ENCODE measurements around the gene CA11.

Gene CA11

GRCh38 chr19:48627865-48628314 lies 18.1 kb downstream of the CA11 start:
- no peak for DNase-seq

DNA sequence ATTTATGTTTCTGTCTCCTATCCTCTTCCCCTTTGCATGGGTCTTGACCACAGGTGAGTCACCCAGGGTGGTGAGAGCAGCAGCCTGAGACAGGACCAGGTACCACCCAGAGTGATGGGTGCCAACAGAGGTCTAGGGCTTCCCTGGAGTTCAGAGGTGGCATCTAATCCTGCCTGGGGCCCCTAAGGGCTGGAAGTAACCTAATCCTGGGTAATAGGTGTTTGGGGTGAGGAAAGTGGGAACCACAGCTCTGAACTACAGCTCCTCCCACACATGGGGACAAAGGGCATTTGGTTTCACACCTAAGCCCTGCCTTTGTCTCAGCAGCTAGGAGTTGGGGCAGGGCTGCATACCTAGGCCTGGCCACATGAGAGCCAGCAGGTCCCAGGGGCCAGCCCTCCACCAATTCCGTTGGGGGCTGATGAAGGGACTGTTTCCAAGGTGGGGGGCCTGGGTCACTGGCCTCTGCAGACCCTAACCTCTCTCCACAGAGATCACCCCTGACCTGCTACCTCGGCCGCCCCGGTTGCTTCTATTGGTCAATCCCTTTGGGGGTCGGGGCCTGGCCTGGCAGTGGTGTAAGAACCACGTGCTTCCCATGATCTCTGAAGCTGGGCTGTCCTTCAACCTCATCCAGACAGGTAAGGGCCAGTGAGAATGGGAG lies 18.7 kb downstream of the CA11 start:
- DNase-seq = no peak

GRCh38 chr19:48625891-48626327 lies 20.1 kb downstream of the CA11 start:
- DNase-seq = no peak

GRCh38 chr19:48624791-48625723 lies 20.9 kb downstream of the CA11 start:
- no peak for DNase-seq

DNA sequence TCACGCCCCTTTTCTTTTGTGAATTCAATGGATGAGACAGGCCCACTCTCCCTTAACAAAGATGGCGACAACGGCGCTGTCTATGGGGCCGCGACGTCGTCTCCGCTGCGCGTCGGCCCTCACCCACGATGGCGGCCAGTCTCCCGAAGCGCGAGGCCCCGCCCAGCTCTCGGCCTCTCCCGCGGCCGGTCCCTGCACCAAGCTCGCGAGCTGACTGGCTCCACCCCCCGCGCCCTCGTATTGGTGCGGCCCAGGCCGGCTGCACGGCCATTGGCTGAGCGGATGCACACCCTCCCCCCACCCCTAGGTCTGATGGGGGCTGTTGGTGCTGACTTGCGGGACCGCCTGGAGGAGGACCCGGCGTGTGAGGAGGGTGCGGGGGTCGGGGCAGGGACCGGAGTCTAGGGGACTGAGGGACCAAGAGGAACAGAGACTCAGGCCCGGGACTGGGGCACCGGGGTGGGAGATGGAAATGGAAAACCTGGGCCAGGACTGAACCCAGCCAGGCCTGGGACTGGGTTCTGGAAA lies 21.9 kb downstream of the CA11 start:
- peak; percentile 98 to 99 for DNase-seq

GRCh38 chr19:48623556-48624066 lies 22.4 kb downstream of the CA11 start:
- no peak for DNase-seq

DNA sequence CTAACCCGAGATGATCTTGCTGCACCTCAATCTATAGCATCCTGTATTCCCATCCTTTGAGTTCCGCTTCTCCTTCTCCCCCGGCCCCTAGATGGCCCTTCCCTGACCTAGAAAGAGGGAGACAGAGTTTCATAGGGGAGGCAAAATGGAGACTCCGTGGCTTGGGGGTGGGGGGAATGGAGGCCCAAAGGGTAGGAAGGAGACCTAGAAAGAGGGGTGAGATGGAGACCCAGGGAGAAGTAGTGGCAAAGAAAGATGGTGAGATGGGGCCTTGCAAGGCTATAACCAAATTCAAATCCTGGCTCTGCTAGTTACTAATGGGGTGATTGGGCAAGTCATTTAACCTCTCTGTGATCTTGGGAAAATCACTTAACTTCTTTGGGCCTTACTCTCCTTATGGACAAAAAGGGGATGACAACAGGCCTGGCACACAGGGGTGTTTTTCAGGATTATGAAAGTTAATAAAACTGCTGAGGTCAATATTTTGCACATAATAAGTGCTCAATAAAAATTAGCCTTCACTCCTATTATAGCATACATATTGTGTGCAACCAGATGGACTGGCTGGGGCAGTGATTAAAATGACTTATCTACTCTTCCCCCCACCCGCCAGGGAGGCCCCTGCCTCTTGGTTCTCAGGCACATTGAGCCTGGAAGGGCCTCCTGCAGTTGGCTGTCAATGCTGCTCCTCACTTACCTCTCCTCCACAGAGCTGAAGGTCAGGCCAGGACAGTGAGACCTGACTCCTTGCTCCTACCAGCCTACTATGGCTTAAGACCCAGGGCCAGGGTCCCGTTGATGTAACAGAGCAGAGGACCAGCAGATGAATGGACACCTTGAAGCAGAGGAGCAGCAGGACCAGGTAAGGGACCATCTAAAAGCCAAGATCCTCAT lies 26.0 kb downstream of the CA11 start:
- no peak for DNase-seq

DNA sequence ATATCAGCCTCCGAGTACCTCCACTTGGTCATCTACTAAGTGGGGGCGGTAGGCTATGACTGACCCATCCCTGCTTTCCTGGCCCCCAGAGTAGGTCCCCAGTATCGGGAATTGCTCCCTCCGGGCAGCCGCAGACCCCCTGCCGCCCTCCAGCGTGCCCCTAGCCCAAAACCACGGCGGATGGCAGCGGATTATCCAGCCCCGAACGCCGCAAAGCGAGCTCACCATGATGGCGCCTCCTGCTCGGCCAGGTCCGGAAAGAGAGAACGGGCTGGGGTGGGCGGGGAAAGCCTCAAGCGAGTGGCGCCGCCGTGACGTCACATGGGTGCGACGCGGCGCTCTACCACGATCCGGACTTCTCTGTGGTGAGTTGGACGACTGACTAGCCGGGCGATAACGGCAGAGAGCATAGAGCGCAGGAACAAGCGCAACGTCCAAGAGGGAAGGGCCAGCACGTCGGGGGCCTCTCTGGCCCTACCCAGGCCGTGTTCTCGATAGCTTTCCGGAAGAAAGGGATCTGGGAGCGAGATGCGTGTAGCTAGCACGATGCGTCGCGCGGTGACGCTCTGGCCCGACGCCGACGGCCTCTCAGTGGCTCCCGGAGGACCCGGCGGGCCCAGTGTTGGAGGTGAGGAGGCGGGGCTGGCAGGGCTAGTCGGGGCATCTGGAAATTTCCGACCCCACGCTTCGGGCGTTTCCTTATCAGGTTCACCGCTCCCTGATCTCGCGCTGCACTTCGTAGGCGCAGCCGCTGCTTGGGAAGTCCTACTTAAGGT lies 26.9 kb downstream of the CA11 start, which contains the start of the genes RPL18 and SPHK2:
Gene RPL18, minus strand, starts transcription at position 263 of the 776 bp plus-strand sequence. Its CDS starts 35 bp downstream, at position 228.
Gene SPHK2, plus strand, starts transcription at position 591 of the 776 bp plus-strand sequence. CDS start 1,009 bp downstream, outside the sequence.
- peak; percentile 98 to 100 for DNase-seq

DNA sequence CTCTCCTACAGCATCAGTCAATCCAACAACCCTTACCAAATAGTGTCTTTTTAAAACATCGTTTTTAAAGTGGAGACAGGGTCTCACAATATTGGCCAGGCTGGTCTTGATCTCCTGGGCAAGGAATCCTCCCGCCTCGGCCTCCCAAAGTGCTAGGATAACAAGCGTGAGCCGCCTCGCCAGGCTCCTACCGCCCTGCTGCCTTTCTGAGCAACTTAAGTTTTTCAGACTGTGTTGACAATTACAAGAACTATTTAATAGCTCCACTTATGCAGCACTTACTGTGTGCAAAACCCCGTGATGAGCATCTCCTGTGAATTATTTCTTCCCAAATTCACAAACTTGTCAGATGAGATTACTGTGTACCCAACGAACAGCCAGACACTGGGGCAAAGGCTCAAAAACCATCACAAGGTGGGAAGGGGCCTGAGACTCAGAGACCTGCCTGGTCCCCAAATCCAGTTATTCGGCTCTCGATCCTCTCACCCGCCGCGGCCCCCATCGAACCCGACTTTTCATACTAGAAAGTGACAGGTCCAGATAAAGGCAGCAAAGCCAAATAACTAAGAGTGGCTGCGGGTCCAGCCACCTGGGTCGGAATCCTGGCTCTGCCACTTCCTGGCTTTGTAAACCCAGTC lies 27.6 kb downstream of the CA11 start:
- no peak for DNase-seq

DNA sequence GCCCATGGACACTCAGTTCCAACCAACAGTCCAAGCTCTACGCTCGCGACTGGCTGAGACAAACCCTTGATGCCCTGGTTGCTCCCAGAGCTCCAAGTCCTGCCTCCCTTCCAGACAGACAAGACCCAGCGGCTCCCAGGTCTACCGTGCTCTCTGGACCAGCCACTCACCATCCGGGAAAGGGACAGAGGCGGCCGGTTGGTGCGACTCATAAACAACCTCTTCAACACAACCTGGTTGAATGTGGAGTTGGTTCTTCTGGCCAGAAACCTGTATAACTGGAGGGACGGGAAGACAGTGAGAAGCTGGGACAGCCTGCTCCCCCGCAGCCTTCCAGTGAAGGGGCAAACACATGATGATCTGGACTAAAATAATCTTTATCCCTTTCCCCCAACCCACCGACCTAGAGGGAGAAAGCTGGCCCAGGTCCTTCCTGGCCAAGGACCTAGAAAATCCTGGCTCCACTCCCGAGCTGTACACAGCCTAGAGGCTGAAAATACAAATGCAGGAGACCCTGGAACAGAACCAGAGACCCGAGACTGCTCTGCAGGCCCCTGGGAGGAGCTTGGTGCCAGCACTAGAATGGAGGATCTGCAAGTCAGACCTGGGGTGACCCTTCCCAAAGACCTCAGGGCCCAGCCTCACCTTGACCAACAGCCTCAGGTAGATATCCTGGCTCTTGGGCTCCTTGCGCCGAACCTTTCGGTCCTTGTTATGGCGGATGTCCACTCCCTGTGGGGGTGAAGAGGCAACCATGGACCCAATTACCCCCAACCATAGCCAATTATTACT lies 28.6 kb downstream of the CA11 start:
- no peak for DNase-seq

DNA sequence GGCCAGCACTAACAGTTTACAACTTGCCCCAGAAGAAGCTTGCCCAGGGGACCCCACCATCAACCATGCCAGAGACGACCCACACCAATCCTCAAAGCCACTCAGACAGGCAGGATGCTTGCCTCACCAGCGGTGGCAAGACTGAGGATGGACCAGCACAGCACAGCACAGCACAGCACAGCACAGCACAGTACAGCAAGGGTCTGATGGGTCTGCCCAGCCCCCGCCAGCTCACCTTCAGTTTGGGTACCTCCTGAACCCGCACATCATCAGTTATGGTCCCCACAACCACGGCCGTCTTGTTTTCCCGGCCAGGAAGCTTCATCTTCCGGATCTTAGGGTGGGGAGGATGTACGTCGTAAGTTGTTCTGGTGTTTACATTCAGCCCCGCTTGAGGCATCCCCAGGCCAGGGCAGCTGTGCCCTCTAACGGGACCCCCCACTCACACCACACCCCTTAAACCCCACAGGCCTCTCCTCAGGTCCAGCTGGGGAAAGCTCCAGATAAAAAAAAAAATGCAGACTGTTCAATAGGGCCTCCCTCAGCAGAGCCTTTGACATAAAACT lies 29.4 kb downstream of the CA11 start:
- no peak for DNase-seq

- no peak for DNase-seq
Measured at GRCh38 chr19:48616041-48616436, 29.9 kb downstream of the CA11 start.

DNA sequence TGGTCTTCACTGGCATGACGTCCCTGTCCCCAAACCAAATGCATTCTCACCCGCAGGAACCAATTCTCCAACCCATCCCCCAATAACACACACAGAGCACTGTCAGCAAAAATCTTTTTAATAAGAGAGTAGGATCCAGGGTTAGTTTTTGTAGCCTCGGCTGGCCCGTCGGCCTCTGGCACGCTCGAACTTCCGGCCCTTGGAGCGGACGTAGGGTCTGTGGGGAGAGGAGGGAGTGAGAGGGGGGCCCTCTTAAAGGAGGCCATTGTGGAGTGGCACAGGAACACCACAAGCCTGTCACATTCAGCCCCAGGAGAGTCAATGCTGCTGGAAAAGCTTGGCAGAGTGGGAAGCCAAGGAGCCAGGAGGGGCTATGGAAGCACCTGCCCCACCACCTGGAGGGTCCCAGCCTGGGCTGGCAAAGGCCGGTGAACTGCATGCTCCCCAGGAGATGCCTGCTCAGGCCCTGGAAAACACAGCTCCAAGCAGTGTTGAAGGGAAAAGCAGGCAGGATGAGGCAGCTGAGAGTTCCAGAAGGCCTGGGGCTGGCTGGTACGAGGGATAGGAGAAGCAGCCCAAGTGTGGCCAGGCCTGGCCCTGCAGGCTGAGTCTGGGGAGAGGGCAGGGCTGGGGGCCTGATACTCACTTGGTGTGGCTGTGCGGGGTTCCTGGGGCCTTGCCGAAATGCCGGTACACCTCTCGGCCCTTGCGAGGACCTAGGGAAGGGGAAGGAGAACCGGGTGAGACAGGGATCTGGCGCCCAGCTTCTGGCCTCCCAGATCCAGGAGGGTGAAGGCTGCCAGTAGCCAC lies 30.6 kb downstream of the CA11 start:
- DNase-seq = no peak

DNA sequence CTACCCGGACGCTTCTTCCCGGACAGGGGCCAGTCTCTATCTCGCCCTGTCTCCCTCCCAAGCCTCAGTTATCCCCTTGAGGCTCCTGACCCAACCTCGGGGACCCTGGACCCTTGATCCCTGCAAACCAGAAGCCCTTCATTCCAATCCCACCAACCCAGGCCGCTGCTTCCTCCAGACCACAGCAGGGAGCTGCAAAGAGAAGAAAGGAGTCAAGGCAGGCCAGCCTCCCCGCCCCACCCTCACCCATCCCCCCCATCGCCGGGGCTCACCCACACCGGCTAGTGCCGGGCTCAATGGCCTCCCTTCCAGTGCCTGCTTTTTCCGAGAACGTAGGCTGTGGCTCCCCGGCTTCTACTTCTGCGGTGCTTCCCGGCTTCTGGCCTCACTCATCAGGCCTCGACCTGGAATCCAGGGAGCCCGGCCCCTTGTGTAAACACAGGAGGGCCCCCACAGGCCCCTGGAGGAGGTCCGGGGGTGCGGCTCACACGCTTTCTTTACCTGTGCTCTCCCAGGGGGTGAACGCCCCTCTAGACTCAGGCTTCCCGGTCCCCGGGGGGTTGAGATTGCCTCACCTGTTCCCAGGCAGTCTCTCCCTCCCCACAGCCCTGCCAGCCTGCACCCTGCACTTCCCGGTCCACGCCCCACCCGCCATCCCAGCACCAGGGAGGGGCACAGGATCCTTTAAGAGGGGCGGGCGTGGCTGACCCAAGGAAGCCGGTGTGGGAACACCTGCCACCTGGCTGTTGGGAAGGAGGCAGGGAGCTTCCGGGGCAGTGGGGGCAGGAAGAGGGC lies 31.4 kb downstream of the CA11 start, which contains the start of gene FAM83E:
Gene FAM83E, minus strand, starts transcription at position 641 of the 795 bp plus-strand sequence. CDS start 1,704 bp downstream, outside the sequence.
- DNase-seq = no peak

- DNase-seq = no peak
Measured at GRCh38 chr19:48613852-48614435, 32.0 kb downstream of the CA11 start.

GRCh38 chr19:48613024-48613851 lies 32.7 kb downstream of the CA11 start:
- DNase-seq = peak in 1 of 2 donors; percentile 27
